ENCODE data around the gene ST6GAL2.

The ST6GAL2 gene

DNA sequence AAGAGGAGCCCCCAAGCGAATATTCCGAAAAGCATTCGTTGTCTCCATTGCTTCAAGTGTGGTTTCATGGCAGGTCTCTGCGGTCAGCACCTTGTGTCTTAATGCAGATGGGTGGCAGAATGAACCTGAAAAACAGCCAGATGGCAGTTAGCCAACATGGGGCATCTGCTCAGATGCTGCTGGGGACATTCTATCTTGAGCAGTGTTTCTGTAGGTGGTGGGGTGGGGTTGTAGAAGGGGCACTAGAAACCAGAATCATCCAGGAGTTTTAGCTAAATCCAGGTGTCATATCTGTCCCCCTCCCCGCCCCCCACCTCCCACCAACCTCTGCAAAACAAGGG lies 42.1 kb downstream of the ST6GAL2 start:
- H3K27me3 Mint-ChIP-seq, result no peaks in the 10 kb centered on the region
- ATAC-seq, result no peak
- H3K27ac Mint-ChIP-seq, result no peak overlapping the region

DNA sequence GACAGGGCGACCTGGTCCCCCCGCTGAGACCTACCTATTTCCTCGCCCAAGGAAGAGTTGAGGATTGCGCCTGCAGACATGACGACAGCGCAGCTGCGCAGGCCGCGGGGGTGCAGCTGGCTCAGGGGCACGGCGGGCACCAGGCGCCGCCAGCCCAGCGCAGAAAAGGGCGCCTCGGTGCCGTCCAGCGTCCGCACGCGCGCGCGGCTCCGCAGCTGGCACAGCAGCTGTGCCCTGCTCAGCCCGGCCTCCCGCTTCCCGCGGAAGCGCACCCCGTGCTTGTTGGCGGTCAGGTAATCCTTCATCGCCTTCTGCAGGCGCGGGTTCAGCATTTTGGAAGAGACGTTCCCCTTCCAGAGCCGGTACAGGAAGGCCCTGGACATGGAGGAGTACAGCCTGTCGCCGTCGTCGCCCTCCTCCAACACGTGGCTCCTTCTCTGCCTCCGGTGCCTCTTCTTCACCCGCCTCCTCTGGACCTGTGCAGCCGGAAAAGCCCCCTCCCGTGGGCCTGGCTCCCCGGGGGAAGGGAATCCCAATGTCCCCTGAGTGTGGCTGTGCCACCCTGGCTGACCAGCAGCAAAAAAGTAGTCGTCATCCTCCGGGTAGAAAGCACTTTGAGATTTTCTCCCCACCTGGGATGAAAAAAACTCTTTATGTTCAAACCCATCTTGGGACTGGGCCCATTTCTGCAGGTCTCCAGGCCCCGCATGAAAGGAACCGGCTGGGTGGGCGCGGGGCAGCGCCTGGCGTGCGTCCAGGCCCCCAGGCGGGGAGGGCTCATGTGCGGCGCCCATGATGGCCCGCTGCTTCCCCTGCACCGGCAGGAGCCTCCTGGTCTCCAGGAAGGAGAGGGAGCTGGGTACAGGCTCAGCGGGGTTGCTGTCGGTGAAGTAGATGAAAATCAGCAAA lies 42.7 kb downstream of the ST6GAL2 start:
- H3K4me1 Mint-ChIP-seq, result no peaks in the 10 kb centered on the region

More for the DNA sequence above, 42.1 kb downstream of the ST6GAL2 start:
- no peaks in the 10 kb centered on the region for H3K36me3 Mint-ChIP-seq
- H3K9me3 Mint-ChIP-seq, result no peaks in the 10 kb centered on the region
- H3K4me1 Mint-ChIP-seq, result no peaks in the 10 kb centered on the region
- H3K4me3 Mint-ChIP-seq, result no peak overlapping the region

DNA sequence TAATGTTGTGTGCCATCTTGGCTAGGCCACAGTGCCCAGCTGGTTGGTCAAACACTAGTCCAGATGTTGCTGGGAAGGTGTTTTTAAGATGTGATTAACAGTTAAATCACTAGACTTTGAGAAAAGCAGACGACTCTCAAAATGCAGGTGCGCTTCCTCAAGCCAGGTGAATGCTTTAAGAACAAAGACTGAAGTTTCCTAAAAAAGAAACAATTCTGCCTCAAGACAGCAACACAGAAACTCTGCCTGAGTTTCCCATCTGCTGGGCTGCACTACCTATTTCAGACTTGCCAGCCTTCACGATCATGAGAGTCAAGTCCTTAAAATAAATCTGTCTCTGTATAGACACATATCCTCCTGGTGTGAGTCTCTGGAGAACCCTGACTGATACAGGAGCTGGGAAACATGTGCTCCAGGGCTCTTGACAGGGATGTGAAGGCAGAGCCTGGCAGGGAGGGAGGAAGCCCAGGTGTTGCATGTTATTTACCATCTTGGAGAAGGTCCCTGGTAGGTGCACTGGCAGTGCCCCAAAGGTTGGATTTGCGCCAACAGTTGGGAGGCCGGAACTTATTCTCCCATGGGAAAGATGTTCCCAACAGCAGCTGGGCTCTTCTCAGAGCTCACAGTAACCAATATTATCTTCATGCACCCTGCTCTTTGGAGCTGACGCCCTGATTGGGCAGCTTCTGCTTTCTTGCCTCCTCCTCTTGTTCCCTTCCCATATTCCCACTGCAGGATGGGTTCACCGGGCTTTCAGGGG lies 43.9 kb downstream of the ST6GAL2 start:
- no peaks in the 10 kb centered on the region for H3K4me1 Mint-ChIP-seq
- no peak overlapping the region for H3K27ac Mint-ChIP-seq
- ATAC-seq, result no peak
- no peaks in the 10 kb centered on the region for H3K9me3 Mint-ChIP-seq
- no peak overlapping the region for H3K4me3 Mint-ChIP-seq
- no peaks in the 10 kb centered on the region for H3K27me3 Mint-ChIP-seq
- H3K36me3 Mint-ChIP-seq, result no peaks in the 10 kb centered on the region

More for the DNA sequence above, 42.7 kb downstream of the ST6GAL2 start:
- Mint-ChIP-seq H3K4me3 (no peak overlapping the region), H3K27ac (no peak overlapping the region), H3K36me3 (no peaks in the 10 kb centered on the region), H3K9me3 (no peaks in the 10 kb centered on the region), H3K27me3 (no peaks in the 10 kb centered on the region)
- ATAC-seq, result no peak

DNA sequence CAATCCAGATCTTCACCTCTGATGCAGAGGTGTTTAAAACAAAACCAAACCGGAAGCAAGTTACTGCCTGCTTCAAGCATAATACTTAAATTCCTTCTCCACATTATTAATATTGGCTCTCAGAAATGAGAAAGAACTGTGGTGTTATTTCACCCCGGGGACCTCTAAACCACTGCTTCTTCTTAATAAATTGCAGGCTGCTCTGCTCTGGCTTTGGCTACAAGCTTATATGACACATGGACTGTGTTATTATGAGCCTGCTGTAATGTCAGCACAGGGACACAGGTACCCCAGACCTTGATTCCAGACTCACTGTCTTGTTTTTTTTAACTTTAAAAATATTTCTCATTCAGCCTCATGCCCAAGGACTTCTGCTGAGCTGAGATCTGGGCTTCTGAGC lies 45.1 kb downstream of the ST6GAL2 start:
- Mint-ChIP-seq H3K27ac (no peak overlapping the region), H3K4me3 (no peak overlapping the region), H3K4me1 (no peaks in the 10 kb centered on the region), H3K9me3 (no peaks in the 10 kb centered on the region), H3K36me3 (no peaks in the 10 kb centered on the region), H3K27me3 (no peaks in the 10 kb centered on the region)
- ATAC-seq, result no peak

DNA sequence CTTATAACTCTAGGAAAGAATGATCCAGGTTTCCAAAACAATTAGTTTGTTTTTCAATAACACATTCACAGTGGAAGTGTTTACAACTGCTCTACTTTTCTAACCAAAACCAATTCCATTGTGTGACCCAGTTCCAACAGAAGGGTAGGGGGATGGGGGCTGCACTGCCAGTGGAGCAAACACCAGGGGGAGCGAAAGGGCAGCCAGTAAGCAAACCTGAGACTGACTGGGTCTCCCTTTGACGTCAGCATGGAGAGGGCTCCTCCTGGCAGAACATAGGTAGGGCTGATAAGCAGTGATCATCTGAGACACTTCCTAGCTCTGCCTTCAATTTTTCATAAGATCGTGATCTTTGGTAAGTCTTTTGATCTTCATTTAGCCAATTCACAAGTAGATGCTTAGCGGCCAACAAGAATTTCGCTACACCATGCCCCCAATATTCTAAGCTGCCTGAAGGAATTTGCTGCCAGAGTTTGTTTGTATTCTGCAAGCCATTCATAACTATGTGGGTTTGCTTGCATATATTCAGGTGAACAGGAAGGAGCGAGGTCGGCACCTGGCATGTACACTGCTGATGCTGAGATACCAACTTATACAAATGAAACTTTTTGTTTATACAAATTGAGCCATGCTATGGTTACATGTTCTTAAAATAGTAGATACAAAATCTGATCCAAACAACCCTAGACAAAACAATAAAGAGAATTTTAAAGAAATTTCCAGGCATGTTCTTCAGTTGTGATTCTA lies 45.9 kb downstream of the ST6GAL2 start:
- H3K4me1 Mint-ChIP-seq, result no peaks in the 10 kb centered on the region
- no peak overlapping the region for H3K27ac Mint-ChIP-seq
- H3K4me3 Mint-ChIP-seq, result no peak overlapping the region
- no peaks in the 10 kb centered on the region for H3K36me3 Mint-ChIP-seq
- no peaks in the 10 kb centered on the region for H3K9me3 Mint-ChIP-seq
- no peak for ATAC-seq
- no peaks in the 10 kb centered on the region for H3K27me3 Mint-ChIP-seq

DNA sequence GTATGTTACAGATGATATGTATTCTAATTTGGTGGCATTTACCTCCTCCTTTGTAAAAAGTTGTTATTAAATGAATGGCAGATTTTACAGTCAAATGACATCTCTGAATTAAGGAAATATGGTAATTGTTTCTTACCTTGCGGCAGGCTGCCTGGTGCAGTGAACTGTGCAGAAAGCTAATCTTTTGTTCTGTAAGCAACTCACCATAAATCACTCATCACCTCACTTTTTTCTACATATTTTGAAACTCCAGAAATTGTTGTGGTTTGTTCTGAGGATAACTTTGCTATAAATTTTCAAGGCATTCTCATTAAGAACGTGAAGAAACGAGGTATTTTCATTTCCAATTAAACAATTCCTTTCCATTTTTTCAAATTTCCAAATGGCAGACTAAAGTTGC lies 52.7 kb downstream of the ST6GAL2 start:
- H3K27ac Mint-ChIP-seq, result no peak overlapping the region
- no peaks in the 10 kb centered on the region for H3K9me3 Mint-ChIP-seq
- H3K4me1 Mint-ChIP-seq, result no peaks in the 10 kb centered on the region
- ATAC-seq, result no peak
- no peak overlapping the region for H3K4me3 Mint-ChIP-seq
- no peaks in the 10 kb centered on the region for H3K27me3 Mint-ChIP-seq
- H3K36me3 Mint-ChIP-seq, result no peaks in the 10 kb centered on the region

DNA sequence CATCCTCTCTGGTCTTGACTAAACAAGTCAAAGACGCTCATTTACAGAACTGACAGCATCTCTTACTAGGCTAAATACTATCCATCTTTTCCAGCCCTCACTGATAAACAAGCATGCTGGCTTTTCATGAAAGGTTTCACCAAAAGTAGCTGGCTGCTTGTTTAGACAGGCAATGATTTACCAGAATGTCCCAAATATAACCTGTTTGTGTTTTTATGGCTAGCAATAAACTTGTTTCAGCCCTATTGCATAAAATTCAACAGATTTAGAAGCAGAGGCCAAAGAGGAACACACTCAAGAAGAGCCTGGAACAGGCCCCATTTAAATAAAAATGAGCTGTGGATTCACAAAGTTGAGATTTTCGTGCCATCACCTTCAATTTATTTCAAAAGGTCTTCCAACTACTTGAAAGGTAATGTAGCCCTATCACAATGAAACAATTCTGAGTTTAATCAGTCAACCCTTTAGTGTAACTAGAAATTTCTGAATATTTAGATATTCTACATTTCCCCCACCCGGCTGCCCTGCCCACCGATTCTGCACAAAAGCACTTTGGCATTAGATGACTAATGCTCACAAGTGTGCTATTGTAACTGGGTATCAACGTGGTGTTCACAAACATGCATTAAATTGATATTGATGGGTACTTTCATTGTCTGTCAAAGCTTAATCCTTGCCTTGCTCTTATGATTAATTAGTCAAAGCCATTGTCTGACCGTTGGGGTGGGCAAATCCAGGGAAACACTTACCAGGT lies 54.0 kb downstream of the ST6GAL2 start:
- no peak overlapping the region for H3K27ac Mint-ChIP-seq
- no peaks in the 10 kb centered on the region for H3K27me3 Mint-ChIP-seq
- H3K4me1 Mint-ChIP-seq, result no peaks in the 10 kb centered on the region
- no peak overlapping the region for H3K4me3 Mint-ChIP-seq
- H3K9me3 Mint-ChIP-seq, result no peaks in the 10 kb centered on the region
- H3K36me3 Mint-ChIP-seq, result no peaks in the 10 kb centered on the region
- ATAC-seq, result no peak

DNA sequence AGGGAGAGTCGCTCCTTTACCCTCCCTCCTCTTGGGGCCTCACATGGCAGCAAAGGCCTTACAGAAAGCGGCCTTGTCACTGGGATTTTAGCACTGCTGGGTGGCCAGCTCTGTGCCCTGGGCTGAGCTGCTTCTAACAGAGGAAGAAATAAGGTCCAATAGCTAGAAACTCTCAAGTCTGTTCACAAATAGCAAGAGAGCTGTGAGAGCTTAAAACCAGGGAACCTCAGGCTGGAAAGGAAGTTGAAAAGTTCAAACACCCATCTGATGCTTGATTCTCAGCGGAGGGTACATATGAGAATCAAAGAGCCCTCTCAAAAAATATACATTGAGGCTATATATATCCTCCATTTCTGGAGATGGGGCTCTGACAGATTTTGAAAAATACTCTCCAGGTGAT lies 54.7 kb downstream of the ST6GAL2 start:
- Mint-ChIP-seq H3K4me1 (no peaks in the 10 kb centered on the region), H3K36me3 (no peaks in the 10 kb centered on the region), H3K27me3 (no peaks in the 10 kb centered on the region), H3K4me3 (no peak overlapping the region), H3K9me3 (no peaks in the 10 kb centered on the region), H3K27ac (no peak overlapping the region)
- ATAC-seq, result no peak

DNA sequence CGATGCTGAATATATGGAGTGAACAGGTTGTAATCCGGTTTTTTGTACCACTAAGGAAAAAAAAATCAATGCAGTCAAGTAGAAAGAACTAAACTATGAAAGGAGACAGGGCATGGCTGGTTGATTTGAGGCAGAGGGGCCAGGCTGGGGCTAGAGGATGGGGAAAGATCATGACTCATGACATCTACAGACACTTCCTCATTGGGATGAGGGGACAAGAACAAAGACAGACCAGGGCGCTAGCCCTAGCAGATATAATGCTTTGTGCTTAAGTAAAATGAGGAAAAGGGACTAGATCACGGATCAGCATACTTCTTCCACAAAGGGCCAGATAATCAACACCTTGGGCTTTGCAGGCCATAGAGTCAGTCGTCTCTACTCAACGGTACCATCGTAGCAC lies 55.8 kb downstream of the ST6GAL2 start:
- no peaks in the 10 kb centered on the region for H3K36me3 Mint-ChIP-seq
- H3K27ac Mint-ChIP-seq, result no peak overlapping the region
- H3K9me3 Mint-ChIP-seq, result peaks cover under 1% of the 10 kb centered on the region
- H3K4me3 Mint-ChIP-seq, result no peak overlapping the region
- no peaks in the 10 kb centered on the region for H3K4me1 Mint-ChIP-seq
- H3K27me3 Mint-ChIP-seq, result no peaks in the 10 kb centered on the region
- no peak for ATAC-seq

DNA sequence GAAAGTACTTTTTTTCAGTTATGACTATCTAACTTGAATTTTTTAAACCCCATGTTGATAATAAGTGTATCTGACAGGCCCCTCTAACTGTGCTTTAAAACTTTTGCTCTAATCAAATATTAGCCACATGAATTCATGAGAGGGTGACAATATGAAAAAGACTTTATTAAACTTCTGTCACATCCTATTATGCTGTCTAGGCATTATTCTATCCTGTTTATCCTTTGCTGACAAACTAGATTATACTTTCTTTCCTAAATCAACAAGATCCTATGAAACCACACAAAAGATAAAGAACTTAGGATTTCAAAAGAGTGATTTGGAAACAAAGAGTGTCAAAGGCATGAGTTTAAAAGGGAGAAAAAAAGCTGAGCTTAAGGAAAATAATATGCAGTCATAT lies 57.8 kb downstream of the ST6GAL2 start:
- H3K9me3 Mint-ChIP-seq, result peaks cover 6% of the 10 kb centered on the region
- H3K36me3 Mint-ChIP-seq, result no peaks in the 10 kb centered on the region
- H3K27ac Mint-ChIP-seq, result no peak overlapping the region
- no peaks in the 10 kb centered on the region for H3K27me3 Mint-ChIP-seq
- ATAC-seq, result no peak
- H3K4me3 Mint-ChIP-seq, result no peak overlapping the region
- no peaks in the 10 kb centered on the region for H3K4me1 Mint-ChIP-seq

DNA sequence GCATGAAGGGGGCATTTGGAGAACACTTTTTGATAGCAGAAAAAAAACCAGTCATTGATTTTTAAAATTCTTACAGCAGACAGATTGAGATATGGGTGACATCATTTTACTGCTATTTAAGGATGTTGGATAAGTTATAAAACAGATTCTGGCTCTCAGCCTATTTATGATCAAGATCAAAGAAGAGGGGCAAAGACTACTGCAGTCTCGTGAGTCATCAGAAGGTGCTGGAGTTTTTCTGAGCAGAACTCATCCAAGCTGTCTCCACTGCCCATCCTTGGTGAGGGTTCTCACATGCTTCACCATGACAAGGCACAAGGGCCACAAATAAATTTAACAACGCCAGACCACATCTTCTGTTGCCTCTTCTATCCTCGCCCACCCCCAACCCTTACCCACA lies 58.8 kb downstream of the ST6GAL2 start:
- no peak for ATAC-seq
- Mint-ChIP-seq H3K4me1 (no peaks in the 10 kb centered on the region), H3K4me3 (no peak overlapping the region)

DNA sequence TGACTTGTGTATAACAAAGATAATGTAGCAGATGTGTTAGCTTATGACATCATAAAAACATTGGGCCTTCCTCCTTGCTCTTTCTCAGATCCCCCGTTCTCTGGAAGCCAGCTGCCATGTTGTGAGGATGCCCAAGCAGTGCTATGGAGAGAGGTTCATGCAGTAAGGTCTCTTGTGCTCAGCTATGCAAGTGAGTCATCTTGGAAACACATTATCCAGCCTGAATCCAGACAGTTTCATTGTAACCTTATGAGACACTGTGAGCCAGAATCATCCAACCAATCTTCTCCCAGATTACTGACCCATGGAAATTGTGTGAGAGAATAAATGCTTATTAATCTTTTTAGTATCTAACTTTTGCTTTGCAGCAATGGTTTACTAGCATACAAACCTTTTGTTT lies 60.8 kb downstream of the ST6GAL2 start:
- Mint-ChIP-seq H3K27me3 (no peaks in the 10 kb centered on the region), H3K4me3 (no peak overlapping the region), H3K27ac (no peak overlapping the region), H3K36me3 (no peaks in the 10 kb centered on the region), H3K9me3 (peaks cover 9% of the 10 kb centered on the region), H3K4me1 (no peaks in the 10 kb centered on the region)
- no peak for ATAC-seq

More for the DNA sequence above, 58.8 kb downstream of the ST6GAL2 start:
- Mint-ChIP-seq H3K36me3 (no peaks in the 10 kb centered on the region), H3K27ac (no peak overlapping the region), H3K27me3 (no peaks in the 10 kb centered on the region), H3K9me3 (peaks cover 6% of the 10 kb centered on the region)

DNA sequence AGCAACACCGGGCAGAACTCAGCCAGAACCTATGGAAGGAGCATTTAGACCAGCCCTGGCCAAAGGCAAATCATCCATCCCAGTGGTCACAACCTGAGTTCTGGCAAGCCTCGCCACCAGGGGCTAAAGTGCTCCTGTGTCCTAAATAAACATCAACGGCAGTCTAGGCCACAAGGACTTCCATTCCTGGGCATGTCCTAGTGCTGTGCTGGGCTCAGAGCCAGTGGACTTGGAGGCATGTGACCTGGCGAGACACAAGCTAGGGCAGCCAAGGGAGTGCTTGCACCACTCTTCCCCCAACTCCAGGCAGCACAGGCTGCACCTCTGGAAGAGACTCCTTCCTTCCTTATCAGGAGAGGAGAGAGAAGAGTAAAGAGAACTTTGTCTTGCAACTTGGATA lies 69.0 kb downstream of the ST6GAL2 start:
- ATAC-seq, result no peak
- H3K27ac Mint-ChIP-seq, result no peak overlapping the region
- H3K4me1 Mint-ChIP-seq, result no peaks in the 10 kb centered on the region
- no peaks in the 10 kb centered on the region for H3K36me3 Mint-ChIP-seq
- no peaks in the 10 kb centered on the region for H3K27me3 Mint-ChIP-seq
- H3K4me3 Mint-ChIP-seq, result no peak overlapping the region
- peaks cover 7% of the 10 kb centered on the region for H3K9me3 Mint-ChIP-seq

DNA sequence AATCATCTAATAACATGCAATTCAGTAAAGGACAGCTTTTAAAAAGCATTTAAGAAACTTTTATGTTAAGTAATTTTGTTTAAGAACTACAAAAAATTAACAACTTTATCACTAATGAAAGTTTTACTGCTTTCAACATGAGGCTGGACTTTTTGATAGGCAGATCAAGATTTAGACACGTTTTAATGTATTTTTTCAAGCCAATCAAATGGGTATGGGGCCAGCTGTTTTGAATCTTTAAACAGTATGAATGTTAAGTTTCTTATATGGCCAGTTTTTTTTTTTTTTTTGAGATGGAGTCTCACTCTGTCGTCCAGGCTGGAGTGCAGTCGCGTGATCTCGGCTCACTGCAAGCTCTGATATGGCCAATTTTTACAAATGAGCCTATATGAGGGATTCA lies 73.1 kb downstream of the ST6GAL2 start:
- Mint-ChIP-seq H3K36me3 (no peaks in the 10 kb centered on the region), H3K27ac (no peak overlapping the region), H3K27me3 (no peaks in the 10 kb centered on the region), H3K9me3 (no peaks in the 10 kb centered on the region), H3K4me1 (no peaks in the 10 kb centered on the region), H3K4me3 (no peak overlapping the region)
- ATAC-seq, result no peak

DNA sequence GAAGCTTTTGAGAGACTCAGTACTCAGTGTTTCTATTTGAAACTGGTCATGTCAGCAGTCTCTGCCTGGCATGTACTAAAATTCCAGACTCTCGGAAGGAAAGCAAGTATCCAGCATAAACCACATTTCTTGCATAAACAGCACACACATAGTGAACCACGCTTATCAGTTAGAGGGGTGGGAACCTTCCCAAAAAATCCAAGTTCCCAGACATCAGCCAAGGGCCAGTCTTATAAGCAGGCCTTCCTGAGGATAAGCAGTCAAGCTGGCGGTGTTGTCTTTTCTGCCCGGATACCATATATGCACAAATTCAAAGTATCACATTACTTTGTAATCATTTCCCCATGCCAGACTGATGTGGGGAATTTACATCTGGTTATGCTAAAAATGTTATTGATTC lies 73.6 kb downstream of the ST6GAL2 start:
- H3K4me1 Mint-ChIP-seq, result no peaks in the 10 kb centered on the region
- no peaks in the 10 kb centered on the region for H3K9me3 Mint-ChIP-seq
- no peak overlapping the region for H3K4me3 Mint-ChIP-seq
- no peak for ATAC-seq
- no peaks in the 10 kb centered on the region for H3K36me3 Mint-ChIP-seq
- H3K27me3 Mint-ChIP-seq, result no peaks in the 10 kb centered on the region
- no peak overlapping the region for H3K27ac Mint-ChIP-seq
